Hepatocyte (in vitro differentiated cells): ENCODE results near the gene SPRY4. TPM values are rescaled to one million over a fixed set of nuclear protein-coding genes. Genes with fewer than 3 reads are reported as not detected.

Source experiments
- DNase-seq: peaks from one replicate; pipeline ENCODE4 v3.0.0-alpha.2; 2016; ENCODE audit warnings: low spot score
- H2AFZ ChIP-seq: fragments of 200-600 bp; sonication (generic); 2 replicates; pipeline ENCODE4 v1.6.0; 2016; ENCODE audit warnings: antibody characterized with exemption, mild to moderate bottlenecking
- H3K27ac ChIP-seq: fragments of 200-600 bp; sonication (generic); 2 replicates; pipeline ENCODE4 v1.5.1; 2016; ENCODE audit warnings: mild to moderate bottlenecking
- H3K27me3 ChIP-seq: fragments of 200-600 bp; sonication (generic); 2 replicates; pipeline ENCODE4 v1.6.1; 2016
- H3K36me3 ChIP-seq: fragments of 200-600 bp; sonication (generic); replicated peaks from 2 replicates; pipeline ENCODE4 v1.5.1; 2016; ENCODE audit warnings: low read depth; ENCODE audit not compliant: insufficient read depth
- H3K4me1 ChIP-seq: fragments of 200-600 bp; sonication (generic); 2 replicates; pipeline ENCODE4 v1.5.1; 2016; ENCODE audit warnings: mild to moderate bottlenecking, moderate library complexity; ENCODE audit not compliant: insufficient read depth
- H3K4me2 ChIP-seq: fragments of 200-600 bp; sonication (generic); 2 replicates; pipeline ENCODE4 v1.6.0; 2016
- H3K4me3 ChIP-seq: fragments of 200-600 bp; sonication (generic); 2 replicates; pipeline ENCODE4 v1.5.1; 2016; ENCODE audit warnings: mild to moderate bottlenecking
- H3K79me2 ChIP-seq: fragments of 200-600 bp; sonication (generic); 2 replicates; pipeline ENCODE4 v1.6.0; 2017; ENCODE audit warnings: mild to moderate bottlenecking
- H3K9me2 ChIP-seq: fragments of 200-600 bp; sonication (generic); replicated peaks from 2 replicates; pipeline ENCODE4 v1.6.0; 2017; ENCODE audit warnings: mild to moderate bottlenecking; ENCODE audit not compliant: insufficient read depth
- H3K9me3 ChIP-seq: fragments of 200-600 bp; sonication (generic); 2 replicates; pipeline ENCODE4 v1.5.1; 2016; ENCODE audit warnings: low read depth, mild to moderate bottlenecking
- H4K20me1 ChIP-seq: fragments of 200-600 bp; sonication (generic); 2 replicates; pipeline ENCODE4 v1.6.0; 2016; ENCODE audit warnings: mild to moderate bottlenecking; ENCODE audit not compliant: insufficient read depth, poor library complexity, severe bottlenecking
- EZH2 ChIP-seq: fragments of 200-600 bp; sonication (generic); IDR thresholded peaks from 2 replicates; pipeline ENCODE4 v1.6.1; 2016; ENCODE audit warnings: antibody characterized with exemption, mild to moderate bottlenecking, borderline replicate concordance
- EZH2phosphoT487 ChIP-seq: fragments of 200-600 bp; sonication (generic); IDR thresholded peaks from one replicate; pipeline ENCODE4 v1.6.1; 2018; ENCODE audit warnings: antibody characterized with exemption, mild to moderate bottlenecking, low read depth, moderate library complexity; ENCODE audit not compliant: unreplicated experiment, severe bottlenecking
- WGBS: methylation state at CpG from one replicate; pipeline ENCODE4 v1.1.6; 2016; ENCODE audit warnings: low lambda C conversion rate; ENCODE audit errors: missing lambda C conversion rate; 5-methylcytosine and 5-hydroxymethylcytosine counted together
- polyA plus RNA-seq: library from polyadenylated mRNA; unstranded; fragments of >200 nt; fragmentation: Nextera tagmentation; extraction: Ambion mirVana; gene quantifications from 2 replicates; pipeline ENCODE4 v1.2.1, GENCODE V29; 2016
- total RNA-seq: library from RNA; depleted of rRNA; stranded (reverse); fragments of >200 nt; gene quantifications from 2 replicates; pipeline ENCODE4 v1.2.3, GENCODE V29; 2014
- TF ChIP-seq, protein P1 (sequence below): fragments of 200-600 bp; sonication (generic); IDR thresholded peaks from 2 replicates; pipeline ENCODE4 v1.5.1; 2016; ENCODE audit warnings: antibody characterized with exemption, mild to moderate bottlenecking; ENCODE audit not compliant: poor library complexity

SPRY4 gene
- total and polyA plus RNA-seq, 2 experiments from 2014 or later: 7.2 to 8.5 TPM

DNA sequence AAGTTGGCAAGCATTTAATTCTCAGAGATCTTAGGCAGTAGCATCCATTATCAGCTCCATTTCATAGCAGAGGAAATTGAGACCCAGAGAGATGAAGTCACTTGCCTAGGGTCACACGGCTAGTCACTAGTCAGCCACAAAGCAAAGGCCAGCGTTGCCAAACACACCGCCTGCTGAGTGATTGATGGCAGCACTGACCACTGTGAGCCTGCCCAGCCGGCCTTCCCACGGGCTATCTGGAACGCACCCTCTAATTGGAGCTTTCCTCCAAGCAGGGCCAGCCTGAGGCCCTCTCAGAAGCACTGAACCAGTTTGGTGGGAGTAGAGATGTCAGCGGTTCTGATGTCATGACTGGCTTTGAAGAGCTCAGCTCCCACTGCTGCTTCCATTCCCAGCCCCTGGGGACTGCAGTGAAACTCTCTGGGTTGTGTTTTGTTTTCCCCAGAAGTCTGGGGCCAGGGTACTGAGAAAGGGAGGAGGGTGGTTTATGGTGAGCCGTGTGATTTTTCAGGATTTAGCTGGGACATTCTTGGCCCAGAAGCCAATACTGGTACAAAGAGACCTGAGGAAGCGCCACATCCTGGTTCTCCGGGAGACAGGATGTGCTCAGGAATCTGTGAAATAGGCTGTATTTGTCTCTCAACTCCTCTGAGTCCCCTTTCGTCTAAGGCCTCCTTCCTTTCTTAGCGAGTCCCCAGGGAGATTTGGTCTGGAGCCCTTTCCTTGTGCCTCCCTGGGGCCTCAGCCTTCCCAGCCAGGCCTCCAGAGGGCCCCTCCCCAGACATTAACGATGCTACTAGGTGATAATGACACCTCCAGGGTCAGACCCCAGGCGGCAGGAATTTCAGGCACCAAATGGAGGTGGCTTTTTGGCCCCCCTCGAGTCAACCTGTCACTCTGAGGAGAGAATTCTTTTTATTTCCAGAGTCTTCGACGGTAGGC lies 44.5 kb downstream of the SPRY4 start:
- WGBS: 54% methylated on average over 17 of the region's 17 CpGs

DNA sequence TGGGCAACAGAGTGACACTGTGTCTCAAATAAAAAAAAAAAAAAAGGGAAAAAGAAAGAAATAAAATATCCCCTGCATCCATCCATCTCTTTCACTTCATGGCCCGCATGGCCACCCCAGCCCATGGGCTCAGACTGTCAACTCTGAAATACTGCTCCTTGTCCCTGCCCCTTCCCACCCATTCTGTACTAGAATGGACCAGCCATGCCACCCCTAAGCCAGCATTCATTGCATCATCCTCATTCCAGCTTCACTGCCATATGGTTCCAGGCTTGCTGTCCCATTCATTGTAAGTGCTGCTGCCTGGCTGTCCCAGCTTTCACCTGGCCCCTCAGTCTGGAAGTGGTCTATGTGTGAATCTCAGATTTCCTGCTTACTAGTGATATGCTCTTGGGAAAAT lies 46.2 kb downstream of the SPRY4 start:
- no peaks in the 10 kb centered on the region for H4K20me1 ChIP-seq
- H3K4me1 ChIP-seq: no peaks in the 10 kb centered on the region
- no peak overlapping the region for H3K4me2 ChIP-seq
- WGBS: 100% methylated on average over 1 of the region's 1 CpG
- no peaks in the 10 kb centered on the region for H3K27me3 ChIP-seq
- H3K79me2 ChIP-seq: no peaks in the 10 kb centered on the region
- H3K9me2 ChIP-seq: no peaks in the 10 kb centered on the region
- no peaks in the 10 kb centered on the region for H3K9me3 ChIP-seq
- H2AFZ ChIP-seq: no peak overlapping the region
- H3K4me3 ChIP-seq: no peak overlapping the region
- H3K27ac ChIP-seq: no peak overlapping the region
- DNase-seq: no peak
- TF ChIP-seq EZH2 (no peak), EZH2phosphoT487 (no peak)
- TF ChIP-seq, protein P1, sequence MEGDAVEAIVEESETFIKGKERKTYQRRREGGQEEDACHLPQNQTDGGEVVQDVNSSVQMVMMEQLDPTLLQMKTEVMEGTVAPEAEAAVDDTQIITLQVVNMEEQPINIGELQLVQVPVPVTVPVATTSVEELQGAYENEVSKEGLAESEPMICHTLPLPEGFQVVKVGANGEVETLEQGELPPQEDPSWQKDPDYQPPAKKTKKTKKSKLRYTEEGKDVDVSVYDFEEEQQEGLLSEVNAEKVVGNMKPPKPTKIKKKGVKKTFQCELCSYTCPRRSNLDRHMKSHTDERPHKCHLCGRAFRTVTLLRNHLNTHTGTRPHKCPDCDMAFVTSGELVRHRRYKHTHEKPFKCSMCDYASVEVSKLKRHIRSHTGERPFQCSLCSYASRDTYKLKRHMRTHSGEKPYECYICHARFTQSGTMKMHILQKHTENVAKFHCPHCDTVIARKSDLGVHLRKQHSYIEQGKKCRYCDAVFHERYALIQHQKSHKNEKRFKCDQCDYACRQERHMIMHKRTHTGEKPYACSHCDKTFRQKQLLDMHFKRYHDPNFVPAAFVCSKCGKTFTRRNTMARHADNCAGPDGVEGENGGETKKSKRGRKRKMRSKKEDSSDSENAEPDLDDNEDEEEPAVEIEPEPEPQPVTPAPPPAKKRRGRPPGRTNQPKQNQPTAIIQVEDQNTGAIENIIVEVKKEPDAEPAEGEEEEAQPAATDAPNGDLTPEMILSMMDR: no peak
- no peaks in the 10 kb centered on the region for H3K36me3 ChIP-seq

More for the DNA sequence above, 44.5 kb downstream of the SPRY4 start:
- H3K27ac ChIP-seq: peak overlapping the region; percentile 4
- no peak overlapping the region for H2AFZ ChIP-seq
- H3K79me2 ChIP-seq: no peaks in the 10 kb centered on the region
- H3K9me3 ChIP-seq: no peaks in the 10 kb centered on the region
- TF ChIP-seq, protein P1: no peak
- TF ChIP-seq EZH2 (no peak), EZH2phosphoT487 (no peak)
- H3K4me2 ChIP-seq: no peak overlapping the region
- H3K9me2 ChIP-seq: no peaks in the 10 kb centered on the region
- H3K27me3 ChIP-seq: no peaks in the 10 kb centered on the region
- H3K4me1 ChIP-seq: no peaks in the 10 kb centered on the region
- no peaks in the 10 kb centered on the region for H4K20me1 ChIP-seq
- H3K4me3 ChIP-seq: no peak overlapping the region
- DNase-seq: peak; percentile 37
- no peaks in the 10 kb centered on the region for H3K36me3 ChIP-seq

DNA sequence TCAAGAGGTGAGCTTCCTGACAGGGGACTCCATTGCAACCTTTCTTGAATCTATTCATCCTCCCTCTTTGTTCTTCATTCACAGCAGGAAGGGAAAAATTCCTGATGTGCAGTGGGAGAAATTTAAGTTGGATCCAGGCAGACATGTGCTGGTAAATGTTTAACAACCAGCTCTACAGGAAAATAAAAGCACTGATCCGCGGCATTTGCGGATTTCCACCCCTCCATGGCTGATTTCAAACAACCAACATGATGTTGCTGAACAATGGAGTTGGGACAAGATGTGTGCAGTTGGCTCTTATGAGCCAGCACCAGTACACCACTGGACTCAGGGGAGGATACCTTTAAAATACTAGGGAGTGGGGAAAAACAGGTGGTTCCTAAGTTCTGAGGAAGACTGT lies 47.0 kb downstream of the SPRY4 start:
- Histone ChIP-seq H4K20me1 (no peaks in the 10 kb centered on the region), H3K4me1 (no peaks in the 10 kb centered on the region), H3K27ac (no peak overlapping the region), H3K9me2 (no peaks in the 10 kb centered on the region), H3K4me2 (no peak overlapping the region), H3K79me2 (no peaks in the 10 kb centered on the region), H3K4me3 (no peak overlapping the region), H2AFZ (no peak overlapping the region), H3K9me3 (no peaks in the 10 kb centered on the region), H3K27me3 (no peaks in the 10 kb centered on the region), H3K36me3 (no peaks in the 10 kb centered on the region)
- 62% methylated on average over 3 of the region's 3 CpGs for WGBS
- no peak for DNase-seq
- no peak for TF ChIP-seq EZH2
- TF ChIP-seq, protein P1: no peak
- no peak for TF ChIP-seq EZH2phosphoT487
